OCI-LY7 (cell line): ENCODE results near the gene HOXC10. TPM values are rescaled to one million over a fixed set of nuclear protein-coding genes. Genes with fewer than 3 reads are reported as not detected.

Experiments
- BruUV-seq: library from RNA; stranded (reverse); fragments of 400-500 nt; replicated peaks from 2 replicates; lab custom pipeline; 2021; lab: Mats Ljungman, UMichigan
- CTCF ChIA-PET: fragments of 300-600 bp; sonication (Branson Sonifier 250); formaldehyde crosslinking; loops from one replicate; lab custom pipeline; 2022; ENCODE audit warnings: antibody characterized with exemption; ENCODE audit not compliant: unreplicated experiment; lab: Charles Lee
- POLR2A ChIA-PET: fragments of 300-600 bp; sonication (Branson Sonifier 250); formaldehyde crosslinking; loops from one replicate; lab custom pipeline; 2022; ENCODE audit warnings: antibody characterized with exemption; lab: Charles Lee
- DNase-seq: peaks from one replicate; pipeline ENCODE4 v3.0.0-alpha.2; 2015; ENCODE audit warnings: low spot score
- H2AFZ ChIP-seq: fragments of 200-600 bp; sonication (generic), shearing (Covaris generic); 2 replicates; pipeline ENCODE4 v1.6.1; 2014; ENCODE audit warnings: mild to moderate bottlenecking, antibody characterized with exemption, low read length, moderate library complexity
- H3K27ac ChIP-seq: fragments of 200-600 bp; sonication (generic); 2 replicates; pipeline ENCODE4 v1.5.1; 2014; ENCODE audit warnings: mixed run types, low read depth, mild to moderate bottlenecking, moderate library complexity, low read length, inconsistent platforms; ENCODE audit not compliant: poor library complexity, severe bottlenecking
- H3K36me3 ChIP-seq: fragments of 200-600 bp; sonication (generic); 2 replicates; pipeline ENCODE4 v1.6.1; 2014; ENCODE audit warnings: mild to moderate bottlenecking, antibody characterized with exemption, low read length, moderate library complexity, mixed read lengths; ENCODE audit not compliant: insufficient read depth
- H3K4me1 ChIP-seq: fragments of 200-600 bp; sonication (generic); 2 replicates; pipeline ENCODE4 v1.5.1; 2014; ENCODE audit warnings: mild to moderate bottlenecking, low read length; ENCODE audit not compliant: insufficient read depth, poor library complexity, severe bottlenecking
- H3K4me2 ChIP-seq: fragments of 200-600 bp; sonication (generic); 2 replicates; pipeline ENCODE4 v1.6.1; 2014; ENCODE audit warnings: mild to moderate bottlenecking, low read length
- H3K4me3 ChIP-seq: fragments of 200-600 bp; sonication (generic); 2 replicates; pipeline ENCODE4 v1.5.1; 2014; ENCODE audit warnings: mild to moderate bottlenecking, low read depth, low read length; ENCODE audit not compliant: poor library complexity, severe bottlenecking
- H3K79me2 ChIP-seq: fragments of 200-600 bp; sonication (generic); 2 replicates; pipeline ENCODE4 v1.6.1; 2016; ENCODE audit warnings: low read depth, mild to moderate bottlenecking, low read length, moderate library complexity, mixed read lengths; ENCODE audit not compliant: insufficient read depth
- H3K9me2 ChIP-seq: fragments of 200-600 bp; sonication (generic); 2 replicates; pipeline ENCODE4 v1.6.1; 2016; ENCODE audit warnings: mild to moderate bottlenecking, low read length, mixed read lengths; ENCODE audit not compliant: insufficient read depth
- H3K9me3 ChIP-seq: fragments of 200-600 bp; sonication (generic); 2 replicates; pipeline ENCODE4 v1.6.1; 2014; ENCODE audit warnings: mild to moderate bottlenecking, mixed run types, low read length, mixed read lengths
- H4K20me1 ChIP-seq: fragments of 200-600 bp; sonication (generic); 2 replicates; pipeline ENCODE4 v1.6.1; 2014; ENCODE audit warnings: mild to moderate bottlenecking, antibody characterized with exemption, low read length, moderate library complexity, mixed read lengths; ENCODE audit not compliant: insufficient read depth
- CTCF ChIP-seq: fragments of 200-600 bp; sonication (generic); conservative IDR thresholded peaks from 2 replicates; pipeline ENCODE4 v1.5.1; 2014; ENCODE audit warnings: mild to moderate bottlenecking, antibody characterized with exemption, low read length, moderate library complexity, mixed read lengths
- EZH2phosphoT487 ChIP-seq: fragments of 200-600 bp; sonication (generic); IDR thresholded peaks from 2 replicates; pipeline ENCODE4 v1.6.1; 2018; ENCODE audit warnings: low read depth, borderline replicate concordance, mild to moderate bottlenecking, mixed run types, antibody characterized with exemption, low read length, moderate library complexity, mixed read lengths
- intact Hi-C: fragments of 100-400 bp; cut with micrococcal nuclease; formaldehyde crosslinking; loops from one replicate; pipeline ENCODE4 v1.10.0; 2022; ENCODE audit not compliant: unreplicated experiment
- total RNA-seq, 2 experiments: library from RNA; depleted of rRNA in 1 of 2; stranded (reverse); fragments of >200 nt in 1 of 2; shearing (Covaris generic) in 1 of 2; gene quantifications; 2 replicates each; pipeline ENCODE4 v1.2.3, GENCODE V29; 2014 to 2022

Gene HOXC10
- total RNA-seq, 2 experiments from 2014 or later = 0.25 to 0.28 TPM

GRCh38 chr12:53951577-53952334 lies 33.2 kb upstream of the HOXC10 start:
- CTCF ChIA-PET = no interaction called here
- Histone ChIP-seq H4K20me1 (no peaks in the 10 kb centered on the region; the same call in 1 of the 2 replicates), H3K4me2 (no peak overlapping the region), H3K9me2 (no peaks in the 10 kb centered on the region), H3K9me3 (no peaks in the 10 kb centered on the region), H2AFZ (no peak overlapping the region), H3K4me1 (peaks cover 2% of the 10 kb centered on the region), H3K4me3 (no peak overlapping the region), H3K36me3 (no peaks in the 10 kb centered on the region), H3K27ac (no peak overlapping the region), H3K79me2 (no peaks in the 10 kb centered on the region)
- BruUV-seq = no TSS peak
- intact Hi-C loops = no loop called here
- TF ChIP-seq EZH2phosphoT487 = peak; percentile 75; the same call in 1 of the 2 replicates
- TF ChIP-seq CTCF = no peak
- POLR2A ChIA-PET = no interaction called here
- DNase-seq = no peak

- no peak for TF ChIP-seq EZH2phosphoT487
- no peak for TF ChIP-seq CTCF
- no peaks in the 10 kb centered on the region for H3K9me2 ChIP-seq
- no peak overlapping the region for H3K4me3 ChIP-seq
- intact Hi-C loops = no loop called here
- no peaks in the 10 kb centered on the region for H3K36me3 ChIP-seq
- ChIA-PET CTCF (no interaction called here), POLR2A (no interaction called here)
- no TSS peak for BruUV-seq
- DNase-seq = no peak
- no peak overlapping the region for H3K4me2 ChIP-seq
- H2AFZ ChIP-seq = no peak overlapping the region
- no peaks in the 10 kb centered on the region for H3K9me3 ChIP-seq
- no peaks in the 10 kb centered on the region; the same call in 1 of the 2 replicates for H4K20me1 ChIP-seq
- H3K27ac ChIP-seq = no peak overlapping the region
- H3K4me1 ChIP-seq = peaks cover 6% of the 10 kb centered on the region
- no peaks in the 10 kb centered on the region for H3K79me2 ChIP-seq
These were observed 32.6 kb upstream of the HOXC10 start for GRCh38 chr12:53952335-53952694.
